H9 (cell line): ENCODE results near the gene KLF6. TPM values are rescaled to one million over a fixed set of nuclear protein-coding genes. Genes with fewer than 3 reads are reported as not detected.

Experiments
- DNase-seq: peaks from one replicate; pipeline ENCODE4 v3.0.0-alpha.2; 2017
- H2AFZ ChIP-seq: one replicate; pipeline ENCODE4 v1.6.1; 2013; ENCODE audit warnings: mild to moderate bottlenecking, low read length, control low read depth, moderate library complexity
- H2AK5ac ChIP-seq: 2 replicates; pipeline ENCODE4 v1.6.1; 2013; ENCODE audit warnings: low read length, control low read depth, mixed read lengths; ENCODE audit not compliant: insufficient read length
- H2BK120ac ChIP-seq: one replicate; pipeline ENCODE4 v1.6.1; 2013; ENCODE audit warnings: low read depth, mild to moderate bottlenecking, low read length, control low read depth, inconsistent platforms; ENCODE audit not compliant: poor library complexity, severe bottlenecking
- H2BK12ac ChIP-seq: 2 replicates; pipeline ENCODE4 v1.6.1; 2013; ENCODE audit warnings: low read length, control low read depth, mixed read lengths, low read depth; ENCODE audit not compliant: insufficient read length
- H2BK15ac ChIP-seq: 2 replicates; pipeline ENCODE4 v1.6.1; 2013; ENCODE audit warnings: low read depth, low read length, control low read depth
- H2BK20ac ChIP-seq: one replicate; pipeline ENCODE4 v1.6.1; 2013; ENCODE audit warnings: low read depth, mild to moderate bottlenecking, low read length, control low read depth, inconsistent platforms; ENCODE audit not compliant: poor library complexity, severe bottlenecking
- H2BK5ac ChIP-seq: 2 replicates; pipeline ENCODE4 v1.6.1; 2013; ENCODE audit warnings: low read length, control low read depth, mixed read lengths; ENCODE audit not compliant: insufficient read length
- H3K14ac ChIP-seq: 2 replicates; pipeline ENCODE4 v1.6.1; 2013; ENCODE audit warnings: low read length, control low read depth; ENCODE audit not compliant: insufficient read depth
- H3K18ac ChIP-seq: 2 replicates; pipeline ENCODE4 v1.6.1; 2013; ENCODE audit warnings: low read depth, mild to moderate bottlenecking, mixed read lengths, low read length, control low read depth; ENCODE audit not compliant: insufficient read length
- H3K23ac ChIP-seq: 2 replicates; pipeline ENCODE4 v1.6.1; 2013; ENCODE audit warnings: low read length, control low read depth, mixed read lengths, low read depth; ENCODE audit not compliant: insufficient read length
- H3K23me2 ChIP-seq: 2 replicates; pipeline ENCODE4 v1.6.1; 2013; ENCODE audit warnings: low read depth, mild to moderate bottlenecking, mixed read lengths, low read length, control low read depth; ENCODE audit not compliant: insufficient read length, poor library complexity, severe bottlenecking
- H3K27ac ChIP-seq: 2 replicates; pipeline ENCODE4 v1.5.1; 2013; ENCODE audit warnings: low read length, control low read depth, mixed read lengths, low read depth; ENCODE audit not compliant: insufficient read length
- H3K27me3 ChIP-seq: 2 replicates; pipeline ENCODE4 v1.6.1; 2013; ENCODE audit warnings: low read length, control low read depth, inconsistent platforms; ENCODE audit not compliant: insufficient read depth
- H3K4ac ChIP-seq: 2 replicates; pipeline ENCODE4 v1.6.1; 2013; ENCODE audit warnings: low read depth, mild to moderate bottlenecking, control low read depth, inconsistent platforms, low read length, moderate library complexity
- H3K4me1 ChIP-seq: 2 replicates; pipeline ENCODE4 v1.6.1; 2013; ENCODE audit warnings: low read length, control low read depth, inconsistent platforms; ENCODE audit not compliant: insufficient read depth
- H3K4me2 ChIP-seq: 2 replicates; pipeline ENCODE4 v1.6.1; 2013; ENCODE audit warnings: low read length, control low read depth, mixed read lengths; ENCODE audit not compliant: insufficient read length, insufficient read depth
- H3K56ac ChIP-seq: 2 replicates; pipeline ENCODE4 v1.6.1; 2013; ENCODE audit warnings: low read depth, mild to moderate bottlenecking, mixed read lengths, low read length, control low read depth; ENCODE audit not compliant: insufficient read length
- H3K79me1 ChIP-seq: 2 replicates; pipeline ENCODE4 v1.6.1; 2013; ENCODE audit warnings: low read depth, mild to moderate bottlenecking, moderate library complexity, low read length, control low read depth, inconsistent platforms; ENCODE audit not compliant: insufficient read depth, poor library complexity, severe bottlenecking
- H3K79me2 ChIP-seq: 2 replicates; pipeline ENCODE4 v1.6.1; 2013; ENCODE audit warnings: low read length, control low read depth, inconsistent platforms; ENCODE audit not compliant: insufficient read depth
- H3K9ac ChIP-seq: 2 replicates; pipeline ENCODE4 v1.6.1; 2013; ENCODE audit warnings: low read length, control low read depth, mixed read lengths; ENCODE audit not compliant: insufficient read length; ENCODE audit errors: extremely low read depth
- H3K9me3 ChIP-seq: one replicate; pipeline ENCODE4 v1.6.1; 2013; ENCODE audit warnings: low read depth, low read length, inconsistent platforms; ENCODE audit not compliant: control insufficient read depth
- H3T11ph ChIP-seq: one replicate; pipeline ENCODE4 v1.6.1; 2013; ENCODE audit warnings: mild to moderate bottlenecking, low read length, control low read depth, inconsistent platforms
- H4K20me1 ChIP-seq: one replicate; pipeline ENCODE4 v1.6.1; 2013; ENCODE audit not compliant: control insufficient read depth, insufficient read length, insufficient read depth
- H4K5ac ChIP-seq: 2 replicates; pipeline ENCODE4 v1.6.1; 2013; ENCODE audit warnings: low read depth, mild to moderate bottlenecking, mixed read lengths, low read length, control low read depth; ENCODE audit not compliant: insufficient read length
- H4K8ac ChIP-seq: replicated peaks from 2 replicates; pipeline ENCODE4 v1.6.1; 2013; ENCODE audit warnings: low read length, control low read depth, mixed read lengths, low read depth; ENCODE audit not compliant: insufficient read length
- H4K91ac ChIP-seq: 2 replicates; pipeline ENCODE4 v1.6.1; 2013; ENCODE audit warnings: low read depth, mild to moderate bottlenecking, moderate library complexity, mixed read lengths, low read length, control low read depth; ENCODE audit not compliant: insufficient read length
- H3K27ac Mint-ChIP-seq, 3 experiments: 2 replicates in 2 of 3; 3 replicates in 1 of 3; pipeline ENCODE4 v1.8.0; 2020 to 2021; ENCODE audit warnings: mixed read lengths in 3 of 3, mild to moderate bottlenecking in 1 of 3, moderate library complexity in 1 of 3
- H3K27me3 Mint-ChIP-seq: 2 replicates; pipeline ENCODE4 v1.8.0; 2021; ENCODE audit warnings: low read depth, mild to moderate bottlenecking, moderate library complexity, mixed read lengths
- H3K36me3 Mint-ChIP-seq, 3 experiments: 2 replicates in 2 of 3; 3 replicates in 1 of 3; pipeline ENCODE4 v1.8.0; 2020 to 2021; ENCODE audit warnings: low read depth in 3 of 3, mixed read lengths in 3 of 3; ENCODE audit not compliant: insufficient read depth in 1 of 3
- H3K4me1 Mint-ChIP-seq, 2 experiments: 2 replicates each; pipeline ENCODE4 v1.8.0; 2020; ENCODE audit warnings: mixed read lengths in 2 of 2
- H3K4me3 Mint-ChIP-seq, 2 experiments: 2 replicates in 1 of 2; 3 replicates in 1 of 2; pipeline ENCODE4 v1.8.0; 2020 to 2021; ENCODE audit warnings: mild to moderate bottlenecking in 2 of 2, mixed read lengths in 2 of 2, moderate library complexity in 1 of 2
- H3K9me3 Mint-ChIP-seq, 2 experiments: 2 replicates in 1 of 2; 3 replicates in 1 of 2; pipeline ENCODE4 v1.8.0; 2020; ENCODE audit warnings: mild to moderate bottlenecking in 2 of 2, mixed read lengths in 2 of 2, moderate library complexity in 1 of 2
- WGBS: extraction: QIAGEN DNeasy Blood & Tissue Kit; methylation state at CpG from one replicate; pipeline ENCODE4 v1.1.7; 2013; ENCODE audit warnings: missing lambda C conversion rate, low lambda C conversion rate, mixed read lengths; ENCODE audit not compliant: insufficient read length; ENCODE audit errors: extremely low coverage; 5-methylcytosine and 5-hydroxymethylcytosine counted together
- total RNA-seq: library from RNA; stranded (reverse); gene quantifications from 2 replicates; pipeline ENCODE4 v1.2.1, GENCODE V29; 2021
- TF ChIP-seq, protein P1 (sequence below): fragments of 200-600 bp; sonication (generic); conservative IDR thresholded peaks from 3 replicates; pipeline ENCODE4 v1.8.0; 2021; ENCODE audit warnings: antibody characterized with exemption, mild to moderate bottlenecking

Gene KLF6
- total RNA-seq, 1 experiment from 2014 or later: 19.3 TPM

DNA sequence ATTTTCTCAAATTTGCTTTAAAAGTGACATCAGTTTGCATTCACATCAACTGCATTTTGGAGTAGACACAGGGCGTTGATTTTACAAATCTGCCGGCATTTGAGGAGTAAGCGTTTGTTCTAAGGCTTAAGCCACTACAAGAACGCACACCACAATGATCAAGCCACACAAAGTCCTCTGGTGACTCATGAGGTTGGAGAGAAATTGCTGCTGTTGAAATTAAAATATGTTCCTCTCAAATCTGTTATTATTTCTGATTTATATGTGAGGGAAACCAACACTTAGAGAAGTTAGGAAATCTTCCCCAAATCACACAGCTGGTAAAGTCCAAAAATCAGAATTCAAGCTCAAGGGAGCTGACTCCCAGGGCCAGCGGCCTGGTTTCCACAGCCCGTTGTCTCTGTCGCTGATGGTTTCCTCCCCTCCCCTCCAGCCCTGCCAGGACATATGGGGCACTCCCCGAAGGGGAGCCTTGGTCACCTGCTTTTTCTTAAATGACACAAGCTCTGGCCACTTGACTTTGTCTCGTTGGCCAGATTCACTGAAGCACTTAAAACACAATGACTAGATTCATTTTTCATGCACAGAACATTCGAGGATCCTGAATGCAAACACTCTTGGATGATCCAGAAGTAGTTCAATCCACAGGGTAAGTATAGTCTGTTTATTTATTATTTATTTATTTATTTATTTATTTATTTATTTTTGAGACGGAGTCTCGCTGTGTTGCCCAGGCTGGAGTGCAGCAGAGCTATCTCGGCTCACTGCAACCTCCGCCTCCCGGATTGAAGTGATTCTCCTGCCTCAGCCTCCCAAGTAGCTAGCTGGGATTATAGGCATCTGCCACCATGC lies 29.2 kb upstream of the KLF6 start:
- Histone ChIP-seq H2AK5ac (no peak overlapping the region), H3K56ac (no peak overlapping the region), H3K4ac (no peak overlapping the region), H4K8ac (no peak overlapping the region), H2AFZ (no peak overlapping the region), H3K23ac (no peak overlapping the region), H3K27ac (no peak overlapping the region), H4K20me1 (no peaks in the 10 kb centered on the region), H3K14ac (no peak overlapping the region), H2BK12ac (no peak overlapping the region), H3K9ac (no peak overlapping the region), H3K27me3 (no peaks in the 10 kb centered on the region), H4K91ac (no peak overlapping the region), H3K23me2 (no peaks in the 10 kb centered on the region), H3K9me3 (no peaks in the 10 kb centered on the region), H2BK15ac (no peak overlapping the region), H2BK120ac (no peak overlapping the region), H2BK20ac (no peak overlapping the region), H4K5ac (no peak overlapping the region), H3K4me1 (no peaks in the 10 kb centered on the region), H3K18ac (no peak overlapping the region), H3K79me2 (no peaks in the 10 kb centered on the region), H3T11ph (no peak overlapping the region), H2BK5ac (no peak overlapping the region), H3K4me2 (no peak overlapping the region), H3K79me1 (no peaks in the 10 kb centered on the region)
- Mint-ChIP-seq H3K4me1 (peaks cover 3 to 5% of the 10 kb centered on the region in 2 experiments; a peak in 3 of 4 replicates), H3K27me3 (no peaks in the 10 kb centered on the region; the same call in 1 of the 2 replicates), H3K36me3 (no peaks in the 10 kb centered on the region), H3K9me3 (no peaks in the 10 kb centered on the region), H3K27ac (no peak overlapping the region), H3K4me3 (no peak overlapping the region)
- no CpG with 5 or more reads among the region's 15 CpGs for WGBS
- TF ChIP-seq, protein P1, sequence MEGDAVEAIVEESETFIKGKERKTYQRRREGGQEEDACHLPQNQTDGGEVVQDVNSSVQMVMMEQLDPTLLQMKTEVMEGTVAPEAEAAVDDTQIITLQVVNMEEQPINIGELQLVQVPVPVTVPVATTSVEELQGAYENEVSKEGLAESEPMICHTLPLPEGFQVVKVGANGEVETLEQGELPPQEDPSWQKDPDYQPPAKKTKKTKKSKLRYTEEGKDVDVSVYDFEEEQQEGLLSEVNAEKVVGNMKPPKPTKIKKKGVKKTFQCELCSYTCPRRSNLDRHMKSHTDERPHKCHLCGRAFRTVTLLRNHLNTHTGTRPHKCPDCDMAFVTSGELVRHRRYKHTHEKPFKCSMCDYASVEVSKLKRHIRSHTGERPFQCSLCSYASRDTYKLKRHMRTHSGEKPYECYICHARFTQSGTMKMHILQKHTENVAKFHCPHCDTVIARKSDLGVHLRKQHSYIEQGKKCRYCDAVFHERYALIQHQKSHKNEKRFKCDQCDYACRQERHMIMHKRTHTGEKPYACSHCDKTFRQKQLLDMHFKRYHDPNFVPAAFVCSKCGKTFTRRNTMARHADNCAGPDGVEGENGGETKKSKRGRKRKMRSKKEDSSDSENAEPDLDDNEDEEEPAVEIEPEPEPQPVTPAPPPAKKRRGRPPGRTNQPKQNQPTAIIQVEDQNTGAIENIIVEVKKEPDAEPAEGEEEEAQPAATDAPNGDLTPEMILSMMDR: no peak
- DNase-seq: no peak
